Fibroblast of the aortic adventitia (primary cell): Measurements from ENCODE around the gene DPP6. TPM values are rescaled to one million over a fixed set of nuclear protein-coding genes. Genes with fewer than 3 reads are reported as not detected.
"Not testable (repeated sequence)": the region's sequence is repeated elsewhere in the genome, so short reads cannot be mapped to it uniquely, and the experiment has no call there.

ENCODE experiments used
- DNase-seq: peaks from one replicate; pipeline ENCODE4 v3.0.0-alpha.2; 2010; ENCODE audit warnings: low read depth
- H3K4me3 ChIP-seq: 2 replicates; pipeline ENCODE4 v1.5.1; 2011; ENCODE audit warnings: low read depth, mild to moderate bottlenecking, control low read depth, low read length, moderate library complexity
- total RNA-seq: library from RNA; depleted of rRNA; stranded (reverse); fragments of >200 nt; gene quantifications from 2 replicates; pipeline ENCODE4 v1.2.3, GENCODE V29; 2012; ENCODE audit warnings: low replicate concordance

Gene DPP6
- total RNA-seq: not detected in 2 replicates

DNA sequence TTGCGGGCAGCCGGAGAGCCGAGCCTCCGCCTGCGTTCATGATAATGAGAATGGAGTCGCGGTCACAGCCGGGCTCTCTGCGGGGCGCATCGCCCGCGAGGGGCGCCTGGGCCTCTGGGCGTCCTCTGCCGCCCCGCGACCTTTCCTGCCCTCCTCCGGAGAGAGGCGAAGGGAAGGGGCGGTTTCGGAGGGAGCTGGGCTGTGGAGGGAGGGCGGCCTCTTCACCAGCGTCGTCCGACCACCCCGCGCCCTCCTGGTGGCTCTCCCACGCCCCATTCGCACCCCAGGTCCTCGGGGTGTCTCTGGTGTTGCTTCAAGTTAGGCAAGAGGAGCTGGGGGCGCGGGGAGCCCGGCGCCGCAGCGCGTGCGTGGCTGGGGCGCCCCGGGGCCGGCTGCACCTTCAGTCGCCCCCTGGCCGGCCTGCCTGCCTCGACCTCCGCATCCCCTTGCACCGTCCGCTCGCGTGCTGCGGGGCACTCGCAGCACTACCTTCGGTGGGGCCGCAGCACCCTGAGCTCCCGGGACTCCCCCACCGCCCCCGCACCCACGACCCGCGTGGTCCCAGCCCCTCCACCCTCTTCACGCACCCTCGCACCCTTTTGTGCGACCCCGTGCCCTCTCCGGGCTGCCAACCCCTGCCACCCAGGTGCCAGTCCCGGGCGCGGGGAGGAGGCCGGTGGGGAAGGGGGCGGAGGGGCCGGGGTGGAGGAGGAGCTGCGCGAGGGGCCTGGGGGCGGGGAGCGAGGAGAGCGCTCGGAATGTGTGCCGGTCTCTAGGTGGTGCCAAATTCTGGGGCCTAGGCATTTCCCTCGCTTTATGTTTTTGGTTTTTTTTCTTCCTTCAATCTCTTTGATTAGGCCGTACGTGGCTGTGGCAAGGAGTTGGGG, at the start of gene DPP6:
DPP6 (plus strand) TSS at position 756 of the 887 bp plus-strand sequence.
- DNase-seq: not testable (repeated sequence)

DNA sequence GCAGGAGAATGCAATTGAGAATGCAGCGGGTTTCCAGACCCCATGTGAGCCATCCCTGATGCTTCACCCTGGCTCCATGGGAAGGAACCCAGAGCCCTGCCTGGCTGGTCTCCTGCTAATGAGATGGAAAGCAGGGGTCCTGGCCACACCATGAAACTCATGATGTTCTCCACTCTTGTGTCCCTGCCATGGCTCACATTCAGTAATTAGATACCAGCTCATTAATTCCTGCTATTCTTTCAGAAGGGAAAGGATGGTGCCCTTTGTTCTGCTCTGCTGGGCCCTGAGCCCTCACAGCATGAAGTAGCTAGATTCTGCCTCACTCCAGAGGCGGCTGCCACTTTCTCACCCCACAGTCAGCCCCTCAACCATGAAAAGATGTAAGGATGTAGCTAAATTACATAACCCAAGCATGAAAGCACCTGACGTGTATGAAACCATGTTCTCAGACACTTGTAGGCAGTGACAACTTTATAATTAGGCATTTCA, 42.7 kb upstream of the DPP6 start:
- DNase-seq, H3K4me3 ChIP-seq: not testable (repeated sequence)

More for the DNA sequence above, at the start of gene DPP6:
- not testable (repeated sequence) for H3K4me3 ChIP-seq

- not testable (repeated sequence) for H3K4me3 ChIP-seq, DNase-seq
Measured at GRCh38 chr7:154010726-154011568, 41.3 kb upstream of the DPP6 start.

- not testable (repeated sequence) for DNase-seq, H3K4me3 ChIP-seq
Measured at GRCh38 chr7:154012800-154013199, 39.4 kb upstream of the DPP6 start.

- not testable (repeated sequence) for H3K4me3 ChIP-seq, DNase-seq
Measured at GRCh38 chr7:154015636-154016035, 36.6 kb upstream of the DPP6 start.

GRCh38 chr7:154018354-154018753, 33.8 kb upstream of the DPP6 start:
- not testable (repeated sequence) for H3K4me3 ChIP-seq, DNase-seq

DNA sequence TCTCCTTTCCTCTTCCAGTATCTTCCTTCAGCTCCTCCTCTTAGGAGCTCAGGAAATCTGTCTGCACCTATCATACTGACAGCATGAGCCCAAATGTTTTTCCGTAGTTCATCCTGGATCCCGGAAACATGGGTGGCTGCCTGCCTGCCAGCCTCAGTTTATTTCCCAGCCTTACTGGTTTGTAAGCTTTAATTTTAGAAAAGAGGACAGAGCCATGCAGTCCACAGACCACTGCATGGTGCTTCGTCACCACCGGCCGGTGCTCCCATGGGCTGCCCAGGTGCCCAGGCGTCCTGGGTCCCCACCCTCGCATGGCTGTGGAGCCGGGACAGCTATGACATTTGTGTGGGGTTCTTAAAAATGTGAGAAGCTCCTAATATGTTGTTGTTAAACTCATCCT, 24.4 kb upstream of the DPP6 start:
- not testable (repeated sequence) for DNase-seq, H3K4me3 ChIP-seq

DNA sequence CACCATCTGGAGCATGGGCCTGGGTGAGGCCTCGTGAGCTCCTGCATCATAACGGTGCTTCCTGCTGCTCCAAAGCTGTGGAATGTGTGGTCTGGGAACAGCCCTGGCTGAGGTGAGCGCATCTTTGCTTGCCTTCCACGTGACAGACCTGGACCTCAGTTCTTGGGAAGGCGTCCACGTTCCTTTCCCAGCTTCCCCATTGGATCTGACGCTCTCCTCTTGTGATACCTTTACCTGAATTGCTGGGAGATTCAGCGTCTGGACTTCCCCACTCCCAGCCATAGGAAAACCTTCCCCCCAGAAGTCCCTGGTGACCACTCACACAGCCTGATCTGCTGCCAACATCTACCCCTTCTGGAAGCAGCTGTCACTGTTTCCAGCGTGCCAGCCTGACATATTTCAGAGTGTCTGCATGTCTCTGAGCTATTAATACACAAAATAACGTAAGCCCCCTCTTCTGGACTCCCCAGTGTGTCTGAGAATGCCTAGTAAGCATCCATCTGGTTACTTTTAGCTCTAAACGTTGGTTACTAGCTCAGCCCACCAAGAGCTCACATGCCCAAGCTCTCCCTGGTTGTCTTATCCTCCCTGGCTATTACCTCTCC, 21.6 kb upstream of the DPP6 start:
- DNase-seq: not testable (repeated sequence)

DNA sequence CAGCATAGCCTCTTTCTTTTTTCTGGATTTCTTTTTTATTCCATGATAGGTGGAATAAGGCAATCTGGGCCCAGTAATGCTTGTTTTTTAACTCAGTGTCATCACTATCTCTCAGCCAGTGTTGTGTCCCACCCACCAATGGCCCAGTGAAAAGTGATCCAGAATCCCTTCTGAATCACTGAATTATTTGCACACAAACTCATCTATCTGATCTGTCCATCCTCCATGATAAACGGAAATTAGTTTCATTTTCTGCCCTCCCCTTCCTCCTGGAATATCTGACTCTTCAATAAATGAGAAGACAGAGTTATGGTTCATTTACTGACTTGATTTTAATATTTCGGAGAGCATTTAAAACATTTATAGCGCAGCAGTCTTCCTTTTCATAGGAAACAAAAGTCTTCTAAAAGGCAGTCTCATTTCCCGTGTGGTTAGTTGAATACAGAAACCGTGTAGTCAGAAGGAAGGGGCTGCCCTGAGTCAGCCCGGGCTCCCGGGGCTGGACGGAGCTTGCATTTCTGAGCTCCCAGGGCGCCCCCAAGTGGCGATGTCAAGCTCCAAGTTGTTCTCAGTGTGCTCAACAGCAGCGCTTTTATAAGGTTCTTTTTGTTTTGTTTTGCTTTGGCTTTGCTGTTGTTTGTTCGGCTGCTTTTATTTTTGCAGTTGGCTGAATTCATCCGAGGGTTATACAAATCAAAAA, 12.6 kb upstream of the DPP6 start:
- not testable (repeated sequence) for DNase-seq, H3K4me3 ChIP-seq

More for the DNA sequence above, 21.6 kb upstream of the DPP6 start:
- H3K4me3 ChIP-seq: not testable (repeated sequence)

- not testable (repeated sequence) for DNase-seq, H3K4me3 ChIP-seq
Measured at GRCh38 chr7:154050394-154050793, 1.8 kb upstream of the DPP6 start.

- not testable (repeated sequence) for DNase-seq, H3K4me3 ChIP-seq
Measured at GRCh38 chr7:154051006-154051642, 1.1 kb upstream of the DPP6 start.

- not testable (repeated sequence) for H3K4me3 ChIP-seq, DNase-seq
Measured at GRCh38 chr7:154052530-154053252, 493 bp downstream of the DPP6 start.

DNA sequence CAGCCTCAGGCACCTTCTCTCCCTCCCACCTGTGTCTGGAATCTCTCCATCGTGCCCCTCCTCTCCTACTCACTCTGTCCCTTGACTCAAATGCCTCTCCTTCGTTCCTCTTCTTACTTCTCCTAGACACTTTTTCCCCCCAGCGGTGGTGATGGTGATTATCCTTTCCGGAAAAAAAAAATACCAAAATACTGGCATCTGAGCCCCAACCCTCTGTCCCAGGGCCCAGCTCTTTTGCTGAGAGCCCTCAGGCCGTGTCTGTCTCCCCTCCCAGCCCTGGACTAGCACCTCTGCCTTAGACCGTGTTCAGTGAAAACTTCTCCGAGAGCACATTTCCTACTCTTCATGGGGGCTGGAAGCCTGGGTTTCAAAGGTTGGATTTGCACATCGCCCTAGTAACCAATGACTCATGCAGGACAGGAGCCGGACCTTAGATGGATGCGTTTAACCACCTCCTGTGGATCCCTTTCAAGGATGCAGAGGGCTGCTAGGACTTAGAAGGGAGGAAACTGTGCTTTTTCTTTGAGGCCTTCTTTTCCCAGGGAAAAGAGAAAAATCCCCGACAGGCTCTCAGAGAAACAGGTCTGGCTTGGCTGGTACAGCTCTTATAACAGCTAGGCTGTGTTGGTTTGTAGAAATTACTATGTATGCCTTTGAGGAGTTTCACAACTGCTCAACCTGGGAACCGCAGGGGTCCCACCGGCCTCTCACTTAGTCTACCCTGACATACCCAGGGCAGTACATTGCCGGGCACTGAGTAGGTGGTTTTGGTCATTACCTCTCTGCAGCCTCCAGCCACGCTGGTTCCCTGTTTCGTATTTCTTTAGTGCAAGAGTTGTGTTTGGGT, 1.5 kb downstream of the DPP6 start:
- not testable (repeated sequence) for H3K4me3 ChIP-seq, DNase-seq

DNA sequence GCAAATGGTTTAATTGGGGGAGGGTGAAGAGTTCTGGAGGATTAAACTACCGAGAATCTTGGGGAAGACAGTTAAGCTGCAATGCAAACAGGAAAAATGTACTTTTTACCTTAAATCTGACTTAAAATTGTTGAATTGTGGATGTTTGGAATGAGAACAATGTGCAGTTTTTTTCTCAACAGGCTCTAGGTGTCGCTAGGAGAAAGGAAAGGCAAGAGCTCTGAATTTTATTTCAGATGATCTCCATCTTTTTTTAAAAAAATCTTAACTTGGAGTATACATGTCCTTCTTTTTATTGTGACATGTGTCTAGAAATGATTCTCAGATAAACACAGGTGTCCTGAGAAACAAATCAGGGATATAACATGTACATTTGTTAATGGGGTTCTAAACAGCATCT, 2.5 kb downstream of the DPP6 start:
- not testable (repeated sequence) for DNase-seq, H3K4me3 ChIP-seq

- H3K4me3 ChIP-seq: not testable (repeated sequence)
- peak; percentile 29 for DNase-seq
Measured at GRCh38 chr7:154055491-154056106, 3.4 kb downstream of the DPP6 start.

DNA sequence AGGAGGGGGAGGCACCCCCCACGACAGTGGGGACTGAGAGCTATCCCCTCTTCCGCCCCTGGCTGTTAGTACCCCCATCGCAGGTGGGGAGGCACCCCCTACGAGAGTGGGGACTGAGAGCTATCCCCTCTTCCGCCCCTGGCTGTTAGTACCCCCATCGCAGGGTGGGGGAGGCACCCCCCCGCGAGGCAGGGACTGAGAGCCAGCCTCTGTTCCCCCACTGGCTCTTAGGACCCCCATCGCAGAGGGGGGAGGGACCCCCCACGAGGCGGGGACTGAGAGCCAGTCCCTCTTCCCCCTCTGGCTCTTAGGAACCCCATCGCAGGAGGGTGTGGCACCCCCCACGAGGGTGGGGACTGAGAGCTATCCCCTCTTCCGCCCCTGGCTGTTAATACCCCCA, 6.6 kb downstream of the DPP6 start:
- not testable (repeated sequence) for DNase-seq, H3K4me3 ChIP-seq
